ENCODE data around the gene ASXL1.
"Not testable (repeated sequence)": the region's sequence is repeated elsewhere in the genome, so short reads cannot be mapped to it uniquely, and the experiment has no call there.

ASXL1 gene

DNA sequence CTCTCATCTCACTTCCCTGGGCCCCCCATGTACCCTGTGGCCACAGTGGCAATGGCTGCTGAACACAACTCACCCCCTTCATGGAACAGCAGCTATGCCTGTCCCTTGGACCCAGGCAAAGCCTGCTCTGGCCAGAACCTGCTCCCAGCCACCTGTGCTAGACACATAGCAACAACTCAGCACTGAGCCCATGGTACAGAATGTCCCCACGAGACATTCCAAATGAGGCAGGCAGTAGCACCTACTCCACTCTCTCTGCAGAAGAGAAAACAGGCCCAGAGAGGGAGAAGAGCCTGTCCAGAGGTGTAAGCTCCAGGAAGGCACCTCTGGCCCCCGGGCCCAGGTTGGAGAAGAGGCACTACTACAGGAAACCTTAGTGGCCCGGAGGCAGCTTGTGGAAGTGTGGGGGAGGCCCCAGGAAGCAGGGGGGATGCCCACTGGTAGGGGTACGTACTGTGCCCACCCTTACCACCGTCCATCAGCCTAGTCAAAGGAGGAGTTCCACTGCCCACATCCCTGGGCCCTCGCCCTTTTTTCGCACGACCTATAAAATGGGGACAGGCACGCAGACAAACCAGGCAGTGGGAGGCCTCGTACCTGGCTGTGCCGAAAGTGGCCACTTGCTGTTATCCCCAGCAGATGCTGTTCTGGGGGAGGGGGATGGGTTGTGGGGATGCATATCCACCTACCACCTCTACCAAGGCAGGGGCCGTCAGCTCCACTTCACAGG is 97.2 kb downstream of the ASXL1 start:
- no peak for DNase-seq

DNA sequence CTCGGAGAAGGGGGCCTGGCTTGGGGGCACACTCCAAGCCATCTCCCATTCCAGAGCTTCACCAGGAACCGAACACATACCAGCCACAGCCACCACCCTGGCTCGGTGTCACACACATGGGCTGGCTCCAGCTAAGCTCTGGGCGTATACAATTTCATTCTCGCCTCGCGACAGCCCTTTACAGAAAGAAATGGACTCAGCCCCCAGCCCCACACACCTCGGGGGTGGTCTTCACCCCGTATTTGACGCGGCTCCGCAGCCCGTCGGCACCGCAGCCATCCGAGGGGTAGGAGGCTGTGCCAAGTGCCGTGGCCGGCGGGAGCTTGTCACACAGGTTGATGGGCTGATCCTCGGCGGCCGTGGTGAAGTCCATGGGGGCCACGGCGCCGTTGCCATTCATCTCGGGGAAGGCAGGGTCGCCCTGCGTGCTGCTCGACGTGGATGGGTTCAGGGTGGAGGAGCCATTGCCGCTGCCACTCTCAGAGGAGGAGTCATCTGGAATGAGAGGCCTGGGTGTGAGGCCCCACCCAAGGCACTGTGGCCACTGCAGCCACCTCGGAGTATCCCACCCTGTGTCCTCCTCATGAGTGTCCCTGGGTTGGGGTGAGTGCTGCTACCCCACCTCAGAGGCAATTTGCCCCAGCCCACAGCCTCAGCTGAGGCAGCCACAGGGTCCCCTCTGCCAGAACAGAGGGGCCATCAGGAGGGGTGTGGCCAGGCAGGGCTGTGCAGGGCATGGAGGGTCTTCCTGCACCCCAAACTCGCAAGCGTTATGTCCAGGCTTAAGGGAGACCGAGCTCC is 98.0 kb downstream of the ASXL1 start:
- no peak for DNase-seq

DNA sequence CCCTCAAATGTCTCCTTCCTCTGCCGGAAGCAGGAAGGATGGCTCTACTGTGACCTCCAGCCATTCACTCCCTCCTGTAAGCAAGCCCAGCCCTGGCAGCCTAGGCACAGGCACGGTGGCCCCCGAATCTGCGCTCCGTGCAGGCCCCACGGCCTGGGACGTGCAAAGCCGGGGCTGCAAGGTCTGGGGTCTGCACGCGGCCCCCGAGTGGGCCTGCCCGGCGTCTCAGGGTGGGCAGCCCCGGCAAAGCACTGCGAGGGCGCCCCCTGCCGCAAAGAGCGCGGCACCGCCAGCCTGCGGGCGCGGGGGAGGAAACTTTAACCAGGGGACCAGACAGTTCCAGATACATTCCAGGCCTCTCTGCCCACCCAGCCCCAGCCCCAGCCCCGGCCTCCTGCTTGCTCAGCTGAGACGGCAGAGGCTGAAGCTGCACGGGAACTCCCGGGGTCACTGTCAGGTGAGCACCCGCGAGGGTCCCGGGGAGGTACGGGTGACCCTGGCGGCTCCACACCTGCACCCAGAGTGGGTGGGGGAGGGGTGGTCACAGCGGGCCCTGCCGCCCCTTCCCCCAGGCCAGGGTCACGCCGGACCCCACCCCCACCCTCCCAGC is 98.8 kb downstream of the ASXL1 start:
- DNase-seq: no peak

DNA sequence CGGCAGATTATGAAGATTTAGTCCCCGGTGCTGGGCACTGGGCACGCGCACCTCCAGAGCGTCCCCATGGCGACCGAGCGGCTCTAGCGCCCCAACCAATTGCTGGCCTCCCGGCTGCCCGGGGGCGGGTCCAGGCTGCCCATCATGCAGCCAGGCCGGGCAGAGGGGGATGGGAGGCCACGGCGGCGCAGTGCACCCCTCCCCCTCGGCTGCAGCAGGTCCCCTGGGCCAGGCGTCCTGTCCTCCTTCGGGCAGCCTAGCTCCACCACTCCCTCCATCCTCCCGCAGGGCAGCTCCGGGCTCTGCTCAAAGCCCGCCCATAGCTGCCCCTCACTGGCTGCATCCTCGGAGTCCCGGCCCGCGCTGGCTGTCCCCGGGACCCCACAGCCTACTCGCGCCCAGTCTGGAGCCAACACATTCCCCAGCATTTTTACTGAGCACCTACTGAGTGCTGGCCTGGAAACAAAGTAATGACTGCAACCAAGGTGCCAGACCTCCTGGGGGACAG is 99.4 kb downstream of the ASXL1 start:
- no peak for DNase-seq

DNA sequence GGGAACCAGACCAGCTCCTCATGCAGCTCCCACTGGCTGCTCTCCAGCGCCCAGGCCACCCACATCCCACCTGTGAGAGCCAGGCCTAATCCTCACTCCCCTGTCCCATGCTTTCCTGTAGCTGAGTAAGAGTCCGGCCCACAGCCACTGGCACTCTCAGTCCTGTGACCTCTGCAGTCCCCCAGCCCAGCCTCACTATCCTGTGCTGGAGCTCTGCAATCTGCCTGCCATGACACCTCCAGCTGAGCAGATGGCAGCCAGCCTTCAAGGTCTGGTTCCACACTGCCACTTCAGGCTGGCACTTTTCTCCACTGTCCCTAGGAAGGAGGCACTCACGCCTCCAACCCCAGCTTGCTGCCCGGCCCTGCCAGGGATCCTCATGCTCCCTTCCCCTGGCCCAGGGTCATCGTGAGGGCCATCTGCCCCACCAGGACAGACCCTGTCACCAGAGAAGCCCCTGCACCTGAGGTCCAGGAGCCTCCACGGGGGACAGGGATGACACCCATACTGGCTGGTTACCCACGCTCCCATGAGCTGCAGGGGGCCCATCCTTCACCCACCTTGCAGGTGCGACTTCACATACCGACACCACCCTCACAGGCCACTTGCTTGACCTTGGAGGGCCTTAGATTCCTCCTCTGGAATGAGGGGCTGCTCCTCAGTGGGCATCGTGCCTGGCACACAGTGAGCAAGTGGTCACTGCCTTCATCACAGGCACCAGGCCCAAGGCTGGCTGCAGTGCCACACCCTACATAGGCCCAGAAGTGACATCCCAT is 100.1 kb downstream of the ASXL1 start:
- DNase-seq: no peak

DNA sequence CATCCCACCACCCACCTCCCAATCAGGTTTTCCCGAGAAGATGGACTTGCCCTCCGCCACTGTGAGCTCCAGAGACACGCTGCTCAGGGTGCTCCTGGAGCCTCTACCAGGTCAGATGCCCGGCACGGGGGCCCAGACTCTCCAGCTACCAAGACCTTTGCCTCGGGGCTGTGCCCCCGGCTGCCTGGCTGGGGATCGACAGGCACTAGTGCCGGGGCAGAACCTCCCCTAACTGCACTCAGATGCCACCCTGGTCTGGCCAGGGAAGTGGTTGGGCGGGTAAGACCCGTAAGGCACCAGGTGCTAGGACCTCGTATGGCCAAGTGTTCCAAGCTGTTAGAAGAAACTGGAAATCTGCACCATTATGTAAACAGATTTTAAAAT is 100.7 kb downstream of the ASXL1 start:
- no peak for DNase-seq

DNA sequence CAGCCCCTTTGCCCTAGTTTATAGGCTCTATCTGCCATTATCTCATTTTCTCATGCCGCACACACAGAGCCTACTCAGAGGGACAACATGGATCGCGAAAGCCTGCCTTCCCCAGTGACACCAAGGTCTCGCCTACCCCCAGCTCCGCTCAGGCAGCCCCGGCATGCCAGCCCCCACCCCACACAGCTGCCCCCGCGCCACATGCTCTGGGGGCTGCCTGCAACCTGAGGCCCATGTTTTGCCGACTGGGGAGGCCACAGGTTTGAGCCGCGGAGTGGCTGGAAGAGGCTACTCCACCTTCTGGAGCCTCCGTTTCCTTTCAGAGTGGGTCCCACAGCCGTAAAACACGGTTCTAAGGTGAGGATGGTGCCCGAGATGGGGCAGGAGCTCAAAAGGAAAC is 102.1 kb downstream of the ASXL1 start:
- no peak for DNase-seq

DNA sequence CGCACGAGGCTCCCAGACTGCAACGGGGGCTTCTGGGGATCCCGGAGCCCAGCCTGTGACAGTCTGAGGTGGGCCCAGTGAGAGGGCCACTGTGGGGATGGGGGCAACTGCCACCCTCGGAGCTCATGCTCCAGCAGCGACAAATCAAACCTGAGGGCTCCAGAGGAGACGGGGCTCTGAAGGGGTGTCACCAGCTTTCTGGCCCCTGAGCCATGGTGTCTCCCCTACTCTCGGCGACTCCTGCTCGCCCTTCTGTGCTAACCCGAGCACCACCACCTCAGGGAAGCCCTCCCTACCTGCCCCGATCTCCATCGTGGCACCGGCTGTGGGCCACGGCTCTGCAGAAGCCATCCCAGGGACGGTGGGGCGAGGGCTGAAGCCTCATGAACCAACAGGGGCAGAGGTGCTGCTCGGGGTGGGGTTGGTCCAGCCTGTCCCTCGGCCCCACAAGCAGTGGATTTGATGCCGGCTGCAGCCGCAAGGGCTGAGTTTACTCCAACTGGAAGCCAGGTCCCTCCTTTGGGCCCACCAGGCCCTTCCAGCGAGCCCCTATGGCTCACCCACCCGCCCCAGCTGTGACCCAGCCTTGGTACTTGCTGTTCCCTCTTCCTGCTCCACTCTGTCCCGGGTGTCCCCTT is 102.7 kb downstream of the ASXL1 start:
- no peak for DNase-seq

DNA sequence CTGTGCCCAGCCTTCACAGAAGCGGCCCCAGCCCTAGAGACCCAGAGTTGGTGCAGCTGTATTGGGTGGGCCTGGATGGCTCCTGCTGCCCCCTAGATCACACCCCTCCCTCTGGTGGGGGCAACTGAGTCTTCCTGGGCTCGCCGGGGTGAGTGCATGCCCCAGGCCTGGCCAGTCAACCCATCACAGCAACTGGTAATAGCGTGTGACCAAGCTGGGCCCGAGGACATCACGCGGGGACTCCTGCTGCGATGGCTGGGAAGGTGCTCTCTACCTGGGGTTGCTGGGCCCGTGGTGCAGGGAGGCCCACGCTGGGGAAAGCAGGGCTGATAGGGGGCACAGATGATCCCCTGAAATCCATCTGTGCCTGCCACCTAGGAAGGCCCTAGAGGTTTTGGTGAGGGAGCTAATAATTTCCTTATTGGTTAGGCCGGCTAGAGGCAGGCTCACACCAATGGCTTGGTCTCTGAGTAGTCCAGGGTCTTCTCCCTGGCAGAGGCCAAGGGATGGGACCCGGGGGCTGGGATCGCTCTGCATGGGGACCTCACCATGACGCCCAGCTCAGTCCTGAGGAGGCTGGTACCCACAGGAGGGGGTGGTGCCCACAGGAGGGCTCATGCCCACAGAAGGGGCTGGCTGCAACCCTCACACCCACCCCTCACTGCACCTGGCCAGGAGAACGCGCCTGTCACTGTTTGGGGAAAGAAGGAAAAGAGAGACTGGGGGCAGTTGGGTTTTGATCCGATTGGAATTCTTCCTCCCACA is 103.9 kb downstream of the ASXL1 start:
- DNase-seq: no peak

DNA sequence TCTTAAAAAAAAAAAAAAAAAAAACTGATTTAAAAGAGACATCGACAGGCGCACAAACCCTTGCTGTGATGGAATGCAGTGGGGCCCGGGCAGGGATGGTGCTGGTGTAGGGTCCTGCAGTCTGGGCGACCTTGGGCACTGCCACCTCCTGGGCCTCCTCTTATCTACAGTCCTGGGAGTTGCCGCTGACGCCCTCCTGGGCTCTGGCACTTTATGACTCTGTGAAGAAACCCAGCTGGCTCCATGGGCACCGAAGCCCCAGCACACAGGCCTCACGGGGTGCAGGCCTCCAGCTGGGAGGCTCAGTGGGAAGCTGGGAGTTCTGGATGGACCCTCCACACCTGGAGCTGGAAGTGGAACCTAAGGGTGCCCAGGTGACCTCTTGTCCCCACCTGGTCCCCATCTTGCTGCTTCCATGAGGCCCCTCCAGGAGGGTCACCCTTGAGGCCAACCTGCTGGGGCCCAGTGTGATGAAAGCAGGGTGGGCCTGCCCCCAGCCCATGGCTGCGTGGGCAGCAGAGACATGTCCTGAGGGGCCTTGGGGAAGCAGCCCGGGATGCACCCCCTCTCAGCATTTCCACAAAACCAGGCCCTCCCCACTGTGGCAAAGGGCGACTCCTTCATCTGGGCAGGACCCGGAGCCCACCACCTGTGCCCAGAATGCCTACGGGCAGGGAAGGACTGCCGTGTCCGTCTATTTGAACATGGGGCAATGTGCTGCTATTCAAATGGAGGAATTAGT is 104.9 kb downstream of the ASXL1 start:
- no peak for DNase-seq

DNA sequence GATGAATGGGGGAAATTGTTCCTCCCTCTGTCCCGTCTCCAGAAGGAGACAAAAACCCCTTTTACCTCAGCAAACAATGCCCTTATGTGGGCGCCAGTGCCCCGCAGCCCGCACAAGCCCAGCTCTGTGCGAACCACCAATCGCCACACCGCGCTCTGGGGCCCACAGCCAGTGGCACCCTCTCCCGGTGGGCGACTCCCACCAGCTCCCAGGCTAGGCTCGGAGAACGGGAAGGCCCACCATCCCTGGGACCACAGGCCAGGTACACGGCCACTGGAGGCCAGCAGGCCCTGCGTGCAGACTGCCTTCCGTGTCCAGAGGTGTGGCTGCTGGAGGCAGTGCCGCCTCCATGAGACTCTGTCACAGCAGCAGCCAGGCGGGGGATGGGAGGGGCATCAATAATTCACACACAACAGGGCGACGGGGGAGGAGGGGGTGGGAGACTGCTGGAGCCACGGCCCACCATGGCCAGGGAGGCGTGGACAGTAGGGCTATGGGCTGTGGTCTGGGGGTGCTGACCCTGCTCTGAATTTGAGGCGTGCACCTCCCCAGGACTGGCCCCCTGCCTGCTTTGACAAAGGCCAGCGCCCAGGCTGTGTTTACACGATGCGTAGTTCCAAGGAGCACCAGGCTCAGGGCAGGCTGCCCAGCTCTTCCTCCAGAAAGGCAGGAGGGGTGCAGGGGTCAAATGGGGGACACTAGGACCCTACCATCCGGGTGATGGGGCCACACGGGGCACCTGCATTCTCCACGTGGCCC is 105.7 kb downstream of the ASXL1 start:
- DNase-seq: no peak

DNA sequence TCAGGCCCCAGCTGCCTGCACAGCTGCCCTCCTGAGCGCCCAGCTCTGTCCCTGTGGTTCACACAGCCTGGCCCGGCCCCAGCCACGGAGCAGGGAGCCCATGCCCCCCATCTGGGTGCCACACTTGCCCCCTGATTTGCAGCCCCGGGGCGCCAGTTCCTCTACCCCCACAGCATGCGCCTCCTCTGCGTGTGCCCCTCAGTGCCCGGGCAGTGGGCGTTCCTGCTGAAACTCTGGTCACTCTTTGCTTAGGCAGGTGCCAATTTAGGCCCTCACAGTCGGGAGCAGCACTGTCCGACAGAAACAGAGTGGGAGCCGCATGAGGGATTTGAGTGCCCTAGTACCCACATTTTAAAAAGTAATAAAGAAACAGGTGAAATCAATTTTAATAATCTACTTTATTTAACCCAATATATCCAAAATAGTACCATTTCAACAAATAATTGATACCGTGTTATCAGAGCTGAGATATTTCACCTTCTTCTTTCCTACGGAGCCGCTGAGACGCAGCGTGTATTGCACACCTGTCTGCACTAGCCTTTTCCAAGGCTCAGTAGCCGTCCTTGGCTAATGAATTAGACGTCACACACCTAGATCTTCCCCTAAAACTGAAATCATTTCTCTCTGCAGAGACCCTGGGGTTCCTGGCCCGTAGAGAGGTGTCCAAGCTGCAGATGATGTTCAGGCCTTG is 106.4 kb downstream of the ASXL1 start:
- no peak for DNase-seq

DNA sequence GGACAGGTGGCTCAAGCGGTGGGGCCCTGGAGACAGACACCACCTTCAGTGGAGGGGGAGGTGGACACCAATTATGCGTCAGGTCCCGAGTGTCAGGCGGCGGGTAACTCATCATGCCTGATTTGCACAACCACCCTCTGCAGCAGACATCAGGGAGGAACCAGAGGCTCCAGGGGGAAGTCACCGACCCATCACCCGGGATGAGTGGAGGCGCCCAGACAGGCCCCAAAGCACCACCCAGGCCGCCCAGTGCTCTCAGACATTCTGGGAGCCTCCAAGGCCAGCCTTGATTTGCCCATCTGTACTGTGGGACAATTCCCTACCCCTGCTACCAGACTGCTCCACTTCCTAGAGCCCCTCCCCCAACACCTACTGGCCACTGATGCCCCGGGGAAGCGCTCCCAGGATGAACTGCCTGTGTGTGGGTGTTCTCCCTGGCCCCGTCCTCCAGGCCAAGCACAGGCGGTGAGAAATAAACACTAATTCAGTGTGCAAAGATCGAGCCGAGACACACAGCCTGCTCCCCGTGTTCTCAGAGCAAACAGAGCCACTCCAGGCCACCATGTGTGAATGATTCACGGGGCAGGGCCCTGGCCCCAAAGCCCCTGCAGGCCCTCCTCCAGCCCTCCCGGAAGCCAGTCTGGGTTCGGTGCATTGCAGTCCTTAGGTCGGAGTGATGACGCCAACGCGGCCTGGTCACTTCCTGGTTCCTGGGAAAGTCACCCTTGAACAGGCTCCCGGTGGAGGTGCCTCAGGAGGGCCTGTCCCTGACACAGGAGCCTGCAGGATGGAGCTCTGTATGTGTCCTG is 107.2 kb downstream of the ASXL1 start:
- DNase-seq: no peak

DNA sequence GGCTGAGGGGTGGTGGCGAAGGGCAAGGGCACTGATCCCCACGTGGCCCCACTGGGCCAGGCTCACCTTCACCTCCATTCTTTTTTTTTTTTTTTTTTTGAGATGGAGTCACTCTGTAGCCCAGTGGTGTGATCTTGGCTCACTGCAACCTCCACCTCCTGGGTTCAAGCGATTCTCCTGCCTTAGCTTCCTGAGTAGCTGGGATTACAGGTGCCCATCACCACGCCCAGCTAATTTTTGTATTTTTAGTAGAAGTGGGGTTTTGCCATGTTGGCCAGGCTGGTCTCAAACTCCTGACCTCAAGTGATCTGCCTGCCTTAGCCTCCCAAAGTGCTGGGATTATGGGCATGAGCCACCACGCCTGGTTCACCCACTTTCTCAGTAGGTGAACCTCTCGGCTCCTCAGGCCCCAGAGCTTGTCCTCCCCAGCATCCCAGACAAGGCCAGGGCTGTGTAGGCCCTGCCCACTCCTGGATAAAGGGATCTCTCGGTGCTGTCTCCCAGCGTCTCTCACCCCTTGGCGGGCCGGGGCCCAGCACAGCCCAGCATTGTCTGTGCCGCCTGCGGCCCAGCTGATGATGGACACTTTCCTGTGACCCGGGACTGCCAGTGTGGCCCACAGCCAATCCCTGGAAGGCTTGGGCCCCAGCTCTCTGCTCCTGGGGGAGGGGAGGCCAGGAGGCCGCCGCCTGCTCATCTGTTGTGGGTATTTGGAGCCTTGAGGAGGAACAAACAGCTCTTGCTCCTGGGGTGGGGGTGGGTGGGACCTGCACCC is 108.0 kb downstream of the ASXL1 start:
- DNase-seq: not testable (repeated sequence)

DNA sequence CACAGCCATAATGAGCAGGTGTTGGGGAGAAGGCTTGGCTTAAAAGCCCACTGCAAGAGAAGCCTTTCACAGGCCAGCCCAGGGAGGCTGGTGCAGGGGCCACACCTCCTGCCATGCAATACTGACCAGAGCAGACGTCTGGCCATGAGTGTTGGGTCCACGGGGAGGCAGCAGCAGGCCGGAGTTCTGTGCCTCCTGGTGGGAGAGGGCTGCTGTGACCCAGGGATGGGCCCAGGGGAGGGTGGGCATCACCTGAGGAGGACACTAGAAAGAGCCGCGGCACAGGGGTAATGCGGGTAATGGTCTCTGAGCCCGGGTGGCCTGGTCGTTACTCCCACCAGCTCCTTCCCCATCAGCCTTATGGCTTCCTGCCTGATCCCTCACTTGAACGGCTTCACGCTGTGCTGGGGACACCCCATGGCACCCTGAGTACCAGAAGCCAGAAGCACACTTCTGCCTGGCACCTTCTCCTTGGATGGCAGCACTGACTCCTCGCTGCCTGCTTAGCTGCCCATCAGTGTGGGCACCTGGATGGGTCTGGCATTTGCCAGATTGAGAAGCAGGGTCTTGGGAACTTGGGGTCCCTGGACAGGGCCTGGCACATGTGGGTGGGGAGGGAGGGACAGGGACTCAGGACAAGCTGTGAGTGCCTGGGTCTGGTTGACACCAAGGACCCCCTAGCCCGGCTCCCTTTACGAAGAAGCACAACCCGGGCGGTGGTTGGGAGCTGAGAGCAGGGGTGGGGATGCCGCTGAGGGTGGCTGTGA is 108.8 kb downstream of the ASXL1 start:
- no peak for DNase-seq

DNA sequence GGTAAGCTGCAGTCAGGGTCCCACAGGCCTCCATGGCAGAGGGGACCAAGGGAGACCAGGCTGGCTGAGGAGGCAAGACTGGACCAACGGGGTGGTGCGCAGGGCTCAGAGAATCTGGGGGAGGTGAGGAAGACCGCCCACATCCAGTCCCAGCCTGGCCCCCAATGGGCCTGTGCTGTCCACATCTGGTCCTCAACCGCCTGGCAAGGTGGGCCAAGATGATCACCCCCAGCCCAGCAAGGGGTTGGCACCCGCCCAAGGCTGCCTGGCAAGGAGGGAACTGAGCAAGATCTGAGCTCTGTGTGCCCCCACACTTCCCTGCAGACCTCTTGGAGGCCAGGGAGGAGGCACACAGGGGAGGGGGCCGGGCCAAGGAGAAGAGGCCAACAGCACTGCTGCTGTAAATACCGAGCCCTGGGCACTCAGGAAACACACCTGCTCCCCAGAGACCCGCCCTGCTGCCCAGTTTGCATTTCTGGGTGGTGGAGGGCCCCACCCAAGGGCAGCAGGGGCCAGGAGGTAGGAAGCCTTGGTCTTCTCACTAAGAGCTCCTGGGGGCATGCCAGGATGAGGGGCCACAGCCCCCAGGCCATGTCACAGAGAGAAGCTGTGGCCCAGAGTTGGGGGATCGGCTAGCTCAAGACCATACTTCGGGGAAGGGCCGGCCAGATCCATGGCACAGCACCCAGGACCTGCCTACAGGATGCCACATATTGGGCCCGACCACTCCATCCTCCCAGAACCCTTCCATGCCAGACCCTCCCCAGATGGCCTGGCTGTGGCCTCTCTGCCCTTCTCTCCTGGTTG is 109.6 kb downstream of the ASXL1 start:
- no peak for DNase-seq

Data from activated CD4-positive, alpha-beta T cell treated with anti-CD3 and anti-CD28 coated beads for 4 hours (primary cell).